ENCODE measurements around the gene C19orf25.

DNA sequence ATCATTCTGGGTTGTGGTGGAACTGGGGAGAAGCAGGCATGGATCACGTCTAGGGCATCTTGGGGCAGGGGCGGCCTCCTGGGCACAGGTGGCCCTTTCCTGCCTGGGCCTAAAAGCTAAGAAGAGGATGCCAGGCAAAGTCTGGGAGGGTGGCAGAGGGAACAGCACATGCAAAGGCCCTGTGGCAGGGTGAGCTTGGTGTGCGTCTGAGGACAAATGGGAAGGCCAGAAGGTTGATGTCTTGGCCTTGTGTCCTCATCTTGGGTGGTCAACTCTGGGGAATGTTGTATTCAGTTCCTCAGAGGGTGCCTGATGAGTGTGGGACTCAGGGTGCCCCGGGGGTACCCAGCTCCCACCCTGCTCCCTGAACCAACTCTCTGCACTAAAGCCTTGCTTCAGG is 39.5 kb upstream of the C19orf25 start:
- TF ChIP-seq ZNF24 (IDR thresholded peaks at IDR 0.05), result no peak
- no peak for TF ChIP-seq ZNF274 (IDR thresholded peaks at IDR 0.05; ENCODE audit: insufficient read depth, insufficient read length)
- TF ChIP-seq POLR2A (IDR thresholded peaks at IDR 0.05; ENCODE audit: low read depth, low read length), result no peak
- TF ChIP-seq, protein P1, sequence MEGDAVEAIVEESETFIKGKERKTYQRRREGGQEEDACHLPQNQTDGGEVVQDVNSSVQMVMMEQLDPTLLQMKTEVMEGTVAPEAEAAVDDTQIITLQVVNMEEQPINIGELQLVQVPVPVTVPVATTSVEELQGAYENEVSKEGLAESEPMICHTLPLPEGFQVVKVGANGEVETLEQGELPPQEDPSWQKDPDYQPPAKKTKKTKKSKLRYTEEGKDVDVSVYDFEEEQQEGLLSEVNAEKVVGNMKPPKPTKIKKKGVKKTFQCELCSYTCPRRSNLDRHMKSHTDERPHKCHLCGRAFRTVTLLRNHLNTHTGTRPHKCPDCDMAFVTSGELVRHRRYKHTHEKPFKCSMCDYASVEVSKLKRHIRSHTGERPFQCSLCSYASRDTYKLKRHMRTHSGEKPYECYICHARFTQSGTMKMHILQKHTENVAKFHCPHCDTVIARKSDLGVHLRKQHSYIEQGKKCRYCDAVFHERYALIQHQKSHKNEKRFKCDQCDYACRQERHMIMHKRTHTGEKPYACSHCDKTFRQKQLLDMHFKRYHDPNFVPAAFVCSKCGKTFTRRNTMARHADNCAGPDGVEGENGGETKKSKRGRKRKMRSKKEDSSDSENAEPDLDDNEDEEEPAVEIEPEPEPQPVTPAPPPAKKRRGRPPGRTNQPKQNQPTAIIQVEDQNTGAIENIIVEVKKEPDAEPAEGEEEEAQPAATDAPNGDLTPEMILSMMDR (IDR thresholded peaks at IDR 0.05 in 2 of 3, conservative IDR thresholded peaks at IDR 0.05 in 1 of 3; ENCODE audit: control insufficient read depth in 2 of 3, extremely low read depth in 1 of 3, insufficient read depth in 1 of 3, low read depth in 3 of 3, low read length in 3 of 3), result no peak
- TF ChIP-seq CREB1 (IDR thresholded peaks at IDR 0.05; ENCODE audit: low read depth), result no peak
- TF ChIP-seq, protein P2, sequence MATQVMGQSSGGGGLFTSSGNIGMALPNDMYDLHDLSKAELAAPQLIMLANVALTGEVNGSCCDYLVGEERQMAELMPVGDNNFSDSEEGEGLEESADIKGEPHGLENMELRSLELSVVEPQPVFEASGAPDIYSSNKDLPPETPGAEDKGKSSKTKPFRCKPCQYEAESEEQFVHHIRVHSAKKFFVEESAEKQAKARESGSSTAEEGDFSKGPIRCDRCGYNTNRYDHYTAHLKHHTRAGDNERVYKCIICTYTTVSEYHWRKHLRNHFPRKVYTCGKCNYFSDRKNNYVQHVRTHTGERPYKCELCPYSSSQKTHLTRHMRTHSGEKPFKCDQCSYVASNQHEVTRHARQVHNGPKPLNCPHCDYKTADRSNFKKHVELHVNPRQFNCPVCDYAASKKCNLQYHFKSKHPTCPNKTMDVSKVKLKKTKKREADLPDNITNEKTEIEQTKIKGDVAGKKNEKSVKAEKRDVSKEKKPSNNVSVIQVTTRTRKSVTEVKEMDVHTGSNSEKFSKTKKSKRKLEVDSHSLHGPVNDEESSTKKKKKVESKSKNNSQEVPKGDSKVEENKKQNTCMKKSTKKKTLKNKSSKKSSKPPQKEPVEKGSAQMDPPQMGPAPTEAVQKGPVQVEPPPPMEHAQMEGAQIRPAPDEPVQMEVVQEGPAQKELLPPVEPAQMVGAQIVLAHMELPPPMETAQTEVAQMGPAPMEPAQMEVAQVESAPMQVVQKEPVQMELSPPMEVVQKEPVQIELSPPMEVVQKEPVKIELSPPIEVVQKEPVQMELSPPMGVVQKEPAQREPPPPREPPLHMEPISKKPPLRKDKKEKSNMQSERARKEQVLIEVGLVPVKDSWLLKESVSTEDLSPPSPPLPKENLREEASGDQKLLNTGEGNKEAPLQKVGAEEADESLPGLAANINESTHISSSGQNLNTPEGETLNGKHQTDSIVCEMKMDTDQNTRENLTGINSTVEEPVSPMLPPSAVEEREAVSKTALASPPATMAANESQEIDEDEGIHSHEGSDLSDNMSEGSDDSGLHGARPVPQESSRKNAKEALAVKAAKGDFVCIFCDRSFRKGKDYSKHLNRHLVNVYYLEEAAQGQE (IDR thresholded peaks at IDR 0.05; ENCODE audit: low read depth, low read length), result no peak
- TF ChIP-seq TAF1 (IDR thresholded peaks at IDR 0.05; ENCODE audit: borderline replicate concordance, low read depth, low read length), result no peak
- no peak for TF ChIP-seq CEBPB (IDR thresholded peaks at IDR 0.05; ENCODE audit: borderline replicate concordance in 1 of 2, low read depth in 2 of 2, low read length in 2 of 2)
- no peak for TF ChIP-seq SIN3A (IDR thresholded peaks at IDR 0.05; ENCODE audit: low read depth, low read length)
- TF ChIP-seq NFIC (IDR thresholded peaks at IDR 0.05; ENCODE audit: low read depth, low read length), result no peak
- TF ChIP-seq RAD21 (IDR thresholded peaks at IDR 0.05; ENCODE audit: insufficient read depth, low read depth, low read length), result no peak
- TF ChIP-seq EZH2 (IDR thresholded peaks at IDR 0.05; ENCODE audit: borderline replicate concordance, control insufficient read depth, low read depth, low read length), result no peak
- TF ChIP-seq FOXK2 (IDR thresholded peaks at IDR 0.05), result no peak

Measured in GM12878 (cell line).